SH-SY5Y (cell line): Measurements from ENCODE around the gene SLC35F2.

Source experiments
- GATA2 ChIP-seq: IDR thresholded peaks from 2 replicates; pipeline ENCODE4 v1.6.1; 2011; ENCODE audit warnings: mild to moderate bottlenecking, low read depth, low read length
- GATA3 ChIP-seq: IDR thresholded peaks from 2 replicates; pipeline ENCODE4 v1.6.1; 2011; ENCODE audit warnings: low read depth, mild to moderate bottlenecking, low read length, moderate library complexity

DNA sequence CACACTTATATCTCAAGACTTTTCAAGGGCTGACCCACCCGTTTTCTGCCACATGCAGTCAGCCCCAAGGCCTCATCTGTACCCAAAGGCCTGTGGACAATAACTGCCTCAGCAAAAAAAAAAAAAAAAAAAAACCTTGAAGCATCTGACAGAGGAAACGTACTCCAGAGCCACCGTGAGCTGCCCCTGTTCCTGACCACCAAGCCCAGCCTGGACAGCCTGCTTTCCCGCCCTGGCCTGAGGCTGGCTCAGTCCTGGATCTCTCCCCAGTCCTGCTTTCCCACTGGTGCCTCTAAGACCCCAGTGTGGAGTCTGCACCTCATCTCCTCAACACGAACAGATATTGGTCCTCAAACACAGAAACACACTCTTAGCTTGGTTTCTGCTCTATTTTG lies 66.5 kb downstream of the SLC35F2 start:
- no peak for TF ChIP-seq GATA2
- no peak for TF ChIP-seq GATA3
